GM12878 (cell line): Measurements from ENCODE around the gene POLG. TPM values are rescaled to one million over a fixed set of nuclear protein-coding genes. Genes with fewer than 3 reads are reported as not detected.

Experiments
- ATAC-seq: fragments of 200-7000 bp; cut with Tn5 transposase; 3 replicates; pipeline ENCODE4 v1.9.1; 2020; ENCODE audit warnings: mild to moderate bottlenecking, moderate library complexity
- BruUV-seq: library from RNA; stranded (reverse); fragments of 400-500 nt; replicated peaks from 2 replicates; lab custom pipeline; 2021; lab: Mats Ljungman, UMichigan
- CTCF ChIA-PET: fragments of 300-600 bp; sonication (Branson Sonifier 250); formaldehyde crosslinking; extraction: SDS; loops from one replicate; lab custom pipeline; 2021; ENCODE audit warnings: inconsistent platforms; lab: Yijun Ruan, JAX
- POLR2A ChIA-PET: fragments of 350-600 bp; formaldehyde crosslinking; extraction: SDS; loops from one replicate; lab custom pipeline; 2021; ENCODE audit warnings: inconsistent platforms; lab: Charles Lee
- RAD21 ChIA-PET: fragments of 300-600 bp; sonication (Branson Sonifier 250); formaldehyde crosslinking; loops from one replicate; lab custom pipeline; 2023; ENCODE audit warnings: antibody characterized with exemption; ENCODE audit not compliant: unreplicated experiment; lab: Charles Lee
- SMC1A ChIA-PET: fragments of 300-600 bp; sonication (Branson Sonifier 250); formaldehyde crosslinking; loops from one replicate; lab custom pipeline; 2023; ENCODE audit not compliant: unreplicated experiment, uncharacterized antibody; lab: Charles Lee
- DNase-seq: peaks from one replicate; pipeline ENCODE4 v3.0.0-alpha.2; 2011; ENCODE audit warnings: low read depth, low spot score
- FAIRE-seq: peaks from 3 replicates; lab custom pipeline; 2011; peaks lifted over from hg19 to GRCh38; lab: Jason Lieb, UNC
- H2AFZ ChIP-seq: 2 replicates; pipeline ENCODE4 v1.6.0; 2011; ENCODE audit warnings: low read depth, low read length, control low read depth; ENCODE audit not compliant: control insufficient read depth
- H3K27ac ChIP-seq: 2 replicates; pipeline ENCODE4 v1.5.1; 2011; ENCODE audit warnings: control low read depth; ENCODE audit not compliant: control insufficient read depth, insufficient read depth
- H3K27me3 ChIP-seq, 2 experiments: replicated peaks in 1 of 2; 2 replicates each; pipeline versions ENCODE4 v1.6.0 to v1.6.1; 2011; ENCODE audit warnings: low read length in 1 of 2; ENCODE audit not compliant: control insufficient read depth in 2 of 2, insufficient read depth in 2 of 2
- H3K36me3 ChIP-seq, 2 experiments: 2 replicates each; pipeline ENCODE4 v1.5.1; 2011; ENCODE audit warnings: low read length in 1 of 2; ENCODE audit not compliant: control insufficient read depth in 2 of 2, insufficient read depth in 2 of 2
- H3K4me1 ChIP-seq: 2 replicates; pipeline ENCODE4 v1.6.1; 2011; ENCODE audit warnings: mild to moderate bottlenecking, low read length, moderate library complexity, mixed read lengths; ENCODE audit not compliant: control insufficient read depth, insufficient read depth
- H3K4me2 ChIP-seq: 2 replicates; pipeline ENCODE4 v1.6.0; 2011; ENCODE audit warnings: control low read depth; ENCODE audit not compliant: control insufficient read depth, insufficient read depth
- H3K4me3 ChIP-seq: fragments of 200-600 bp; sonication (generic); 2 replicates; pipeline ENCODE4 v1.5.1; 2016
- H3K79me2 ChIP-seq: 2 replicates; pipeline ENCODE4 v1.6.0; 2011; ENCODE audit warnings: low read length; ENCODE audit not compliant: control insufficient read depth, insufficient read depth
- H3K9ac ChIP-seq: 2 replicates; pipeline ENCODE4 v1.8.0; 2011; ENCODE audit warnings: low read length, control low read depth, mixed read lengths; ENCODE audit not compliant: control insufficient read depth, insufficient read depth
- H3K9me3 ChIP-seq: replicated peaks from 3 replicates; pipeline ENCODE4 v1.5.1; 2011; ENCODE audit warnings: mild to moderate bottlenecking, low read length; ENCODE audit not compliant: control insufficient read depth, insufficient read depth
- H4K20me1 ChIP-seq: 2 replicates; pipeline ENCODE4 v1.6.0; 2011; ENCODE audit not compliant: control insufficient read depth, insufficient read depth
- ATF7 ChIP-seq: fragments of 450-650 bp; IDR thresholded peaks from 2 replicates; pipeline ENCODE4 v1.6.1; 2016; ENCODE audit warnings: low read depth, mild to moderate bottlenecking
- BACH1 ChIP-seq: fragments of 450-650 bp; IDR thresholded peaks from 2 replicates; pipeline ENCODE4 v1.6.1; 2017; ENCODE audit warnings: mild to moderate bottlenecking, borderline replicate concordance
- BCL11A ChIP-seq: IDR thresholded peaks from 2 replicates; pipeline ENCODE4 v1.6.1; 2011; ENCODE audit warnings: low read depth, low read length
- BCL3 ChIP-seq: IDR thresholded peaks from 2 replicates; pipeline ENCODE4 v1.6.1; 2011; ENCODE audit warnings: borderline replicate concordance, low read depth, mild to moderate bottlenecking, moderate library complexity, low read length; ENCODE audit not compliant: insufficient read depth, poor library complexity, severe bottlenecking
- CBX3 ChIP-seq: fragments of 200-600 bp; sonication (generic); IDR thresholded peaks from 2 replicates; pipeline ENCODE4 v1.6.1; 2016; ENCODE audit warnings: low read depth, borderline replicate concordance
- KLF5 ChIP-seq: fragments of 450-650 bp; IDR thresholded peaks from 2 replicates; pipeline ENCODE4 v1.6.1; 2014; ENCODE audit warnings: mild to moderate bottlenecking; ENCODE audit not compliant: partially characterized antibody
- SKIL ChIP-seq: fragments of 450-650 bp; IDR thresholded peaks from 2 replicates; pipeline ENCODE4 v1.6.1; 2017; ENCODE audit warnings: mild to moderate bottlenecking, low read depth, inconsistent platforms; ENCODE audit not compliant: poor library complexity, severe bottlenecking
- SREBF1 ChIP-seq: IDR thresholded peaks from 2 replicates; pipeline ENCODE4 v1.6.1; 2012; ENCODE audit warnings: mild to moderate bottlenecking, low read length
- TARDBP ChIP-seq: IDR thresholded peaks from 2 replicates; pipeline ENCODE4 v1.6.1; 2016; ENCODE audit warnings: borderline replicate concordance
- ZBED1 ChIP-seq: IDR thresholded peaks from 2 replicates; pipeline ENCODE4 v1.6.1; 2016; ENCODE audit warnings: borderline replicate concordance
- ZNF274 ChIP-seq: IDR thresholded peaks from one replicate; pipeline ENCODE4 v1.8.0; 2011; ENCODE audit not compliant: insufficient read length, insufficient read depth
- WGBS: methylation state at CpG from one replicate; pipeline ENCODE4 v1.1.6; 2016; ENCODE audit warnings: low lambda C conversion rate; ENCODE audit not compliant: insufficient replicate concordance, insufficient coverage; ENCODE audit errors: missing lambda C conversion rate; 5-methylcytosine and 5-hydroxymethylcytosine counted together
- in situ Hi-C: fragments of 300-500 bp; cut with MboI; formaldehyde crosslinking; loops from 9 replicates; pipeline ENCODE4 v1.14.3; 2018; ENCODE audit warnings: mixed read lengths
- intact Hi-C: fragments of 100-400 bp; cut with micrococcal nuclease; formaldehyde crosslinking; loops from one replicate; pipeline ENCODE4 v1.14.2; 2022; ENCODE audit not compliant: unreplicated experiment
- polyA plus RNA-seq, 11 experiments: library from polyadenylated mRNA; depleted of rRNA in 4 of 11; unstranded in 6 of 11; stranded (reverse) in 5 of 11; fragments of >200 nt; fragmentation: Nextera tagmentation in 4 of 11; fragmentation: Illumina TruSeq in 1 of 11; extraction: Ambion mirVana in 4 of 11; extraction: Trizol in 1 of 11; gene quantifications; 1 replicate in 1 of 11; 2 replicates in 10 of 11; pipeline versions ENCODE4 v1.2.1 to v1.2.3, GENCODE V29; 2011 to 2016; ENCODE audit warnings: inconsistent platforms in 2 of 11, missing spikeins in 2 of 11, low read depth in 1 of 11
- total RNA-seq, 4 experiments: library from RNA; depleted of rRNA in 3 of 4; stranded (reverse); fragments of >200 nt in 3 of 4; fragmentation: Illumina TruSeq in 1 of 4; extraction: Trizol in 1 of 4; gene quantifications; 2 replicates each; pipeline versions ENCODE4 v1.2.1 to v1.2.3, GENCODE V29; 2013 to 2021
- TF ChIP-seq, protein P1 (sequence below): fragments of 150-350 bp; IDR thresholded peaks from 2 replicates; pipeline ENCODE4 v1.6.1; 2014; ENCODE audit warnings: mild to moderate bottlenecking, low read depth, low read length

Gene POLG
- total and polyA plus RNA-seq, 10 of the 15 experiments (the other 5 are each of a cell fraction or from before 2014, with no cell fraction given), result 14.8 to 71.1 (median 33.0) TPM

DNA sequence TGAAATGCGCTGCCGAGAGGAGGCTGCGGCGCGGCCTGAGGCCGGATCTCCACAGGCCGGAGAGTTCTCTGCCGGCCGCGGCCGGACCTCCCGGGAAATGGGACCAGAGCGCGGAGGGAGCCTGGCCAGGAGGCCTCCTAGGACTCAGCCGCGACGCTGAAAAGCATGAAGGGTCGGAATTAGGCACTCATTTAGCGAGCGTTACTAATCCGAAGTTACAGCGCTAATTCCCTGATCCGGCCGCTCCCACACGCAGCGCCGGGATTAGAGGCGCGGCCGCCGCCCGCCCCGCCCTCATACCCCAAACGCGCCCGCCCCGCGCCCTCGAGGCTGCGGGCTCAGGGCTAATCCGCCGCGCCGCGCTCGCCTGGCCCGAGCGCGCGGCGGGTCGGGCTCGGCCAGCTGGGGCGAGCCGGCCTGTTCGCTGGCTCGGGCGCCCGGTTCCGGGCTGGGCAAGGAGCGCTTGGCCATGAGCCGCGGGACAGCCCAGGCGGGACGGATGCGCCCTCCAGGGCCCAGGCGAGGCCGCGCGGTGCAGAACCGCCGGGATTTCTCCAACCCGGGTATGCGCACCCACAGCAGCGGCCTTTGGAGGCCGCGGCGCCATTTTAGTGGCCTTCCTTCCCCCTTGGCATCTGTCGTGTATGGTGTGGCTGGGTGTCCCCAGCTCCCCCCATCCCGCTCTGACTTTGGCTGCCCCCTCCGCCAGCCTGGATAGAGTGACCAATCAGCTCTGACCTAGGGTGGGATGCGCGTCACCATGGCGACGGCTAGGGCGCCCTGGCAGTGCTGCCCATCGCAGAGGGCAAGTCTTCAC, 36.8 kb upstream of the POLG start:
- RAD21 ChIA-PET, result no interaction called here
- DNase-seq, result no peak
- H3K36me3 ChIP-seq, result no peaks in the 10 kb centered on the region
- FAIRE-seq, result no peak
- H3K27ac ChIP-seq, result no peak overlapping the region
- no peak overlapping the region for H3K4me3 ChIP-seq
- POLR2A ChIA-PET, result no interaction called here
- no peaks in the 10 kb centered on the region for H4K20me1 ChIP-seq
- WGBS, result 21% methylated on average over 61 of the region's 87 CpGs
- H3K4me2 ChIP-seq, result no peak overlapping the region
- H3K9ac ChIP-seq, result no peak overlapping the region
- ATAC-seq, result no peak
- SMC1A ChIA-PET, result no interaction called here
- BruUV-seq, result no TSS peak
- no peaks in the 10 kb centered on the region for H3K4me1 ChIP-seq
- no peak overlapping the region for H2AFZ ChIP-seq
- in situ Hi-C loops, result no loop called here
- H3K79me2 ChIP-seq, result no peaks in the 10 kb centered on the region
- TF ChIP-seq KLF5 (no peak), ZBED1 (no peak), SREBF1 (no peak), BCL3 (no peak), BACH1 (no peak), CBX3 (no peak)
- H3K9me3 ChIP-seq, result no peaks in the 10 kb centered on the region
- CTCF ChIA-PET, result interaction anchor here (2.0 kb wide), 1 partner anchor 12 kb away, joined by 12 read pairs; no protein-coding TSS in a partner anchor
- H3K27me3 ChIP-seq, result peaks cover 33 to 46% of the 10 kb centered on the region in 2 experiments
- intact Hi-C loops, result no loop called here

DNA sequence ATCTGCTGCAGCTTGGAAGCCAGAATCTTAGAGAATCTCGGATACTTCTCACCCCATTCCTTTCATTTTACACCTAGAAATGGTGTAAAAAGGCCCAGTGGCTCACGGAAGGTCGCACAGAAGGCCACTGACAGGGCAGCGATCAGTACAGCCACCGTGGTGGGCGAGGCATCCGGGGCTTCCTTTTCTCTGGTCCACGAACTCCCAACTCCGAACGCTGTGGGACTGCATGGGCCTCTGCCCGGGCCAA, 36.3 kb upstream of the POLG start:
- no peak overlapping the region for H3K27ac ChIP-seq
- H4K20me1 ChIP-seq, result no peaks in the 10 kb centered on the region
- in situ Hi-C loops, result no loop called here
- SMC1A ChIA-PET, result no interaction called here
- no TSS peak for BruUV-seq
- CTCF ChIA-PET, result no interaction called here
- no peaks in the 10 kb centered on the region for H3K36me3 ChIP-seq
- H3K4me2 ChIP-seq, result no peak overlapping the region
- intact Hi-C loops, result no loop called here
- no peak overlapping the region for H3K4me3 ChIP-seq
- no peak overlapping the region for H2AFZ ChIP-seq
- 8% methylated on average over 11 of the region's 11 CpGs for WGBS
- H3K9ac ChIP-seq, result no peak overlapping the region
- peaks cover 33 to 46% of the 10 kb centered on the region in 2 experiments for H3K27me3 ChIP-seq
- FAIRE-seq (no peak), ATAC-seq (no peak), DNase-seq (no peak)
- RAD21 ChIA-PET, result no interaction called here
- POLR2A ChIA-PET, result no interaction called here
- no peaks in the 10 kb centered on the region for H3K79me2 ChIP-seq
- H3K9me3 ChIP-seq, result no peaks in the 10 kb centered on the region
- H3K4me1 ChIP-seq, result no peaks in the 10 kb centered on the region
- TF ChIP-seq BCL11A (no peak), ATF7 (no peak), SKIL (no peak), TARDBP (no peak), ZNF274 (no peak)
- TF ChIP-seq, protein P1, sequence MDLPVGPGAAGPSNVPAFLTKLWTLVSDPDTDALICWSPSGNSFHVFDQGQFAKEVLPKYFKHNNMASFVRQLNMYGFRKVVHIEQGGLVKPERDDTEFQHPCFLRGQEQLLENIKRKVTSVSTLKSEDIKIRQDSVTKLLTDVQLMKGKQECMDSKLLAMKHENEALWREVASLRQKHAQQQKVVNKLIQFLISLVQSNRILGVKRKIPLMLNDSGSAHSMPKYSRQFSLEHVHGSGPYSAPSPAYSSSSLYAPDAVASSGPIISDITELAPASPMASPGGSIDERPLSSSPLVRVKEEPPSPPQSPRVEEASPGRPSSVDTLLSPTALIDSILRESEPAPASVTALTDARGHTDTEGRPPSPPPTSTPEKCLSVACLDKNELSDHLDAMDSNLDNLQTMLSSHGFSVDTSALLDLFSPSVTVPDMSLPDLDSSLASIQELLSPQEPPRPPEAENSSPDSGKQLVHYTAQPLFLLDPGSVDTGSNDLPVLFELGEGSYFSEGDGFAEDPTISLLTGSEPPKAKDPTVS, result no peak
